HepG2 (cell line): ENCODE measurements around the gene TJP1. TPM values are rescaled to one million over a fixed set of nuclear protein-coding genes. Genes with fewer than 3 reads are reported as not detected.

Source experiments
- ATAC-seq: fragments of 200-7000 bp; cut with Tn5 transposase; 3 replicates; pipeline ENCODE4 v1.9.1; 2020; ENCODE audit warnings: mild to moderate bottlenecking, moderate library complexity
- BruUV-seq: library from RNA; stranded (reverse); fragments of 400-500 nt; replicated peaks from 2 replicates; lab custom pipeline; 2021; lab: Mats Ljungman, UMichigan
- CTCF ChIA-PET: fragments of 300-600 bp; formaldehyde crosslinking; extraction: SDS; loops from one replicate; lab custom pipeline; 2021; ENCODE audit warnings: low total read pairs, inconsistent platforms, low intra/inter-chr PET ratio; lab: Yijun Ruan, JAX
- POLR2A ChIA-PET: fragments of 350-600 bp; sonication (Branson Sonifier 250); formaldehyde crosslinking; loops from one replicate; lab custom pipeline; 2020; ENCODE audit warnings: antibody characterized with exemption, inconsistent platforms; lab: Yijun Ruan, JAX
- DNase-seq: peaks from one replicate; pipeline ENCODE4 v3.0.0-alpha.2; 2015; ENCODE audit warnings: low spot score
- FAIRE-seq: peaks from 3 replicates; lab custom pipeline; 2011; peaks lifted over from hg19 to GRCh38; lab: Jason Lieb, UNC
- H2AFZ ChIP-seq: one replicate; pipeline ENCODE4 v1.6.1; 2011; ENCODE audit warnings: low read length, inconsistent platforms
- H3K27ac ChIP-seq: fragments of 300-600 bp; 3 replicates; pipeline ENCODE4 v1.8.0; 2011; ENCODE audit warnings: mixed run types, mild to moderate bottlenecking, mixed read lengths, low read length, inconsistent platforms; ENCODE audit not compliant: insufficient read depth; ENCODE audit errors: extremely low read length
- H3K27me3 ChIP-seq, 2 experiments: fragments of 200-600 bp in 1 of 2; 2 replicates in 1 of 2; 3 replicates in 1 of 2; pipeline versions ENCODE4 v1.6.0 to v1.8.0; 2011; ENCODE audit warnings: low read length in 2 of 2, mild to moderate bottlenecking in 2 of 2, moderate library complexity in 2 of 2, inconsistent platforms in 1 of 2; ENCODE audit not compliant: insufficient read depth in 2 of 2, control insufficient read depth in 1 of 2
- H3K36me3 ChIP-seq, 2 experiments: fragments of 200-600 bp in 1 of 2; replicated peaks in 1 of 2; 2 replicates in 1 of 2; 3 replicates in 1 of 2; pipeline versions ENCODE4 v1.5.1 to v1.8.0; 2011; ENCODE audit warnings: low read length in 2 of 2, inconsistent platforms in 1 of 2; ENCODE audit not compliant: insufficient read depth in 2 of 2, control insufficient read depth in 1 of 2
- H3K4me1 ChIP-seq: 2 replicates; pipeline ENCODE4 v1.5.1; 2012; ENCODE audit warnings: low read length, inconsistent platforms; ENCODE audit not compliant: insufficient read depth
- H3K4me2 ChIP-seq: 2 replicates; pipeline ENCODE4 v1.6.0; 2011; ENCODE audit warnings: low read depth, low read length, inconsistent platforms
- H3K4me3 ChIP-seq, 3 experiments: fragments of 200-600 bp in 1 of 3; sonication (generic), shearing (Covaris generic) in 1 of 3; replicated peaks in 1 of 3; 2 replicates each; pipeline ENCODE4 v1.5.1; 2011 to 2016; ENCODE audit warnings: low read length in 3 of 3, inconsistent platforms in 2 of 3, low read depth in 2 of 3, mild to moderate bottlenecking in 2 of 3, control low read depth in 1 of 3, mixed read lengths in 1 of 3; ENCODE audit not compliant: insufficient read depth in 1 of 3
- H3K79me2 ChIP-seq: one replicate; pipeline ENCODE4 v1.6.1; 2011; ENCODE audit warnings: low read length, inconsistent platforms; ENCODE audit not compliant: insufficient read depth
- H3K9ac ChIP-seq: 2 replicates; pipeline ENCODE4 v1.6.0; 2011; ENCODE audit warnings: mild to moderate bottlenecking, low read depth, low read length, inconsistent platforms; ENCODE audit not compliant: insufficient read depth
- H3K9me3 ChIP-seq: 2 replicates; pipeline ENCODE4 v1.5.1; 2012; ENCODE audit warnings: mild to moderate bottlenecking, low read length
- H4K20me1 ChIP-seq: 2 replicates; pipeline ENCODE4 v1.6.0; 2011; ENCODE audit warnings: inconsistent platforms, mild to moderate bottlenecking, low read length, moderate library complexity; ENCODE audit not compliant: insufficient read depth
- EHMT2 ChIP-seq: fragments of 200-600 bp; sonication (generic); IDR thresholded peaks from 2 replicates; pipeline ENCODE4 v1.7.0; 2017; ENCODE audit warnings: antibody characterized with exemption, low read depth, low read length, borderline replicate concordance
- KAT2B ChIP-seq: fragments of 150-350 bp; IDR thresholded peaks from 2 replicates; pipeline ENCODE4 v1.6.1; 2014; ENCODE audit warnings: low read depth, low read length, borderline replicate concordance
- ZNF563 ChIP-seq: sonication (generic); formaldehyde crosslinking; IDR thresholded peaks from 2 replicates; pipeline ENCODE4 v1.8.0; 2022; ENCODE audit warnings: mild to moderate bottlenecking, moderate library complexity, missing genetic modification reagents
- in situ Hi-C: cut with HindIII; loops from 2 replicates; pipeline ENCODE4 v1.10.0; 2017; ENCODE audit warnings: low pct_unique_long_range_greater_than_20kb; ENCODE audit not compliant: extremely low pct_ligation_motif_present
- intact Hi-C: fragments of 100-400 bp; cut with micrococcal nuclease; formaldehyde crosslinking; loops from one replicate; pipeline ENCODE4 v1.10.0; 2022; ENCODE audit not compliant: unreplicated experiment
- polyA plus RNA-seq, 8 experiments: library from polyadenylated mRNA; depleted of rRNA in 3 of 8; stranded (reverse) in 7 of 8; unstranded in 1 of 8; fragments of >200 nt; fragmentation: Illumina TruSeq in 4 of 8; extraction: Trizol in 4 of 8; gene quantifications; 2 replicates each; pipeline versions ENCODE4 v1.2.1 to v1.2.3, GENCODE V29; 2011 to 2016; ENCODE audit warnings: low read depth in 4 of 8, missing spikeins in 1 of 8, mixed read lengths in 1 of 8; ENCODE audit not compliant: insufficient read depth in 1 of 8
- total RNA-seq, 5 experiments: library from RNA; depleted of rRNA; stranded (reverse); fragments of >200 nt; fragmentation: Illumina TruSeq; extraction: Trizol; gene quantifications; 2 replicates each; pipeline ENCODE4 v1.2.3, GENCODE V29; 2016; ENCODE audit warnings: low read depth in 1 of 5
- TF ChIP-seq, protein P1 (sequence below): sonication (generic); formaldehyde crosslinking; IDR thresholded peaks from 2 replicates; pipeline ENCODE4 v1.4.0; 2020; ENCODE audit warnings: missing genetic modification reagents
- TF ChIP-seq, protein P2 (sequence below): sonication (generic); formaldehyde crosslinking; IDR thresholded peaks from 2 replicates; pipeline ENCODE4 v1.5.0; 2020; ENCODE audit warnings: mild to moderate bottlenecking, missing genetic modification reagents
- TF ChIP-seq, protein P3 (sequence below): sonication (generic); formaldehyde crosslinking; IDR thresholded peaks from 2 replicates; pipeline ENCODE4 v1.8.1; 2023; ENCODE audit warnings: mild to moderate bottlenecking, inconsistent platforms, moderate library complexity, missing genetic modification reagents, borderline replicate concordance

Gene TJP1
- total and polyA plus RNA-seq, 2 of the 13 experiments (the other 11 are each of a cell fraction or from before 2014, with no cell fraction given) = 25.9 to 27.1 TPM

DNA sequence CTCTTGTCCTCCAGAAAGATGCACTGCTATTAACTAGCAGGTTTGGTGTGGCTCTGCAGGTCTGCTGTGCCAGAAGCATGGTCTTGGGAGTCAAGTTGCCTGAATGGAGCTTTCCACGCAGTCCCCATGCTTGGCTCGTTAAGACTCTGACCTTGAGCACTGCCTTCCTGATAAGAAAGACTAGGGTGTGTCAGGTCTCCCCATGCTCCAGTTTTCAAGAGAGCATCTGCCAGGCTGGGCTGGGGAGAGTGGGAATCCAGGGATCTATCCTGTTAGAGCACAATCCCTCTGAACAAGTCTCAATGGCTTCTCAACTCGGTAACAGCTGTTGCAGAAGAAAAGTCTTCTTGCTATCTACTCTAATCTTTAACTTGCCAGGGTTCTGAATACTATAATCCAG is 98.2 kb downstream of the TJP1 start (continued):
- TF ChIP-seq, protein P1, sequence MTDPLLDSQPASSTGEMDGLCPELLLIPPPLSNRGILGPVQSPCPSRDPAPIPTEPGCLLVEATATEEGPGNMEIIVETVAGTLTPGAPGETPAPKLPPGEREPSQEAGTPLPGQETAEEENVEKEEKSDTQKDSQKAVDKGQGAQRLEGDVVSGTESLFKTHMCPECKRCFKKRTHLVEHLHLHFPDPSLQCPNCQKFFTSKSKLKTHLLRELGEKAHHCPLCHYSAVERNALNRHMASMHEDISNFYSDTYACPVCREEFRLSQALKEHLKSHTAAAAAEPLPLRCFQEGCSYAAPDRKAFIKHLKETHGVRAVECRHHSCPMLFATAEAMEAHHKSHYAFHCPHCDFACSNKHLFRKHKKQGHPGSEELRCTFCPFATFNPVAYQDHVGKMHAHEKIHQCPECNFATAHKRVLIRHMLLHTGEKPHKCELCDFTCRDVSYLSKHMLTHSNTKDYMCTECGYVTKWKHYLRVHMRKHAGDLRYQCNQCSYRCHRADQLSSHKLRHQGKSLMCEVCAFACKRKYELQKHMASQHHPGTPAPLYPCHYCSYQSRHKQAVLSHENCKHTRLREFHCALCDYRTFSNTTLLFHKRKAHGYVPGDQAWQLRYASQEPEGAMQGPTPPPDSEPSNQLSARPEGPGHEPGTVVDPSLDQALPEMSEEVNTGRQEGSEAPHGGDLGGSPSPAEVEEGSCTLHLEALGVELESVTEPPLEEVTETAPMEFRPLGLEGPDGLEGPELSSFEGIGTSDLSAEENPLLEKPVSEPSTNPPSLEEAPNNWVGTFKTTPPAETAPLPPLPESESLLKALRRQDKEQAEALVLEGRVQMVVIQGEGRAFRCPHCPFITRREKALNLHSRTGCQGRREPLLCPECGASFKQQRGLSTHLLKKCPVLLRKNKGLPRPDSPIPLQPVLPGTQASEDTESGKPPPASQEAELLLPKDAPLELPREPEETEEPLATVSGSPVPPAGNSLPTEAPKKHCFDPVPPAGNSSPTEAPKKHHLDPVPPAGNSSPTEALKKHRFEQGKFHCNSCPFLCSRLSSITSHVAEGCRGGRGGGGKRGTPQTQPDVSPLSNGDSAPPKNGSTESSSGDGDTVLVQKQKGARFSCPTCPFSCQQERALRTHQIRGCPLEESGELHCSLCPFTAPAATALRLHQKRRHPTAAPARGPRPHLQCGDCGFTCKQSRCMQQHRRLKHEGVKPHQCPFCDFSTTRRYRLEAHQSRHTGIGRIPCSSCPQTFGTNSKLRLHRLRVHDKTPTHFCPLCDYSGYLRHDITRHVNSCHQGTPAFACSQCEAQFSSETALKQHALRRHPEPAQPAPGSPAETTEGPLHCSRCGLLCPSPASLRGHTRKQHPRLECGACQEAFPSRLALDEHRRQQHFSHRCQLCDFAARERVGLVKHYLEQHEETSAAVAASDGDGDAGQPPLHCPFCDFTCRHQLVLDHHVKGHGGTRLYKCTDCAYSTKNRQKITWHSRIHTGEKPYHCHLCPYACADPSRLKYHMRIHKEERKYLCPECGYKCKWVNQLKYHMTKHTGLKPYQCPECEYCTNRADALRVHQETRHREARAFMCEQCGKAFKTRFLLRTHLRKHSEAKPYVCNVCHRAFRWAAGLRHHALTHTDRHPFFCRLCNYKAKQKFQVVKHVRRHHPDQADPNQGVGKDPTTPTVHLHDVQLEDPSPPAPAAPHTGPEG (CRISPR knock-in tag) = no peak
- TF ChIP-seq, protein P2, sequence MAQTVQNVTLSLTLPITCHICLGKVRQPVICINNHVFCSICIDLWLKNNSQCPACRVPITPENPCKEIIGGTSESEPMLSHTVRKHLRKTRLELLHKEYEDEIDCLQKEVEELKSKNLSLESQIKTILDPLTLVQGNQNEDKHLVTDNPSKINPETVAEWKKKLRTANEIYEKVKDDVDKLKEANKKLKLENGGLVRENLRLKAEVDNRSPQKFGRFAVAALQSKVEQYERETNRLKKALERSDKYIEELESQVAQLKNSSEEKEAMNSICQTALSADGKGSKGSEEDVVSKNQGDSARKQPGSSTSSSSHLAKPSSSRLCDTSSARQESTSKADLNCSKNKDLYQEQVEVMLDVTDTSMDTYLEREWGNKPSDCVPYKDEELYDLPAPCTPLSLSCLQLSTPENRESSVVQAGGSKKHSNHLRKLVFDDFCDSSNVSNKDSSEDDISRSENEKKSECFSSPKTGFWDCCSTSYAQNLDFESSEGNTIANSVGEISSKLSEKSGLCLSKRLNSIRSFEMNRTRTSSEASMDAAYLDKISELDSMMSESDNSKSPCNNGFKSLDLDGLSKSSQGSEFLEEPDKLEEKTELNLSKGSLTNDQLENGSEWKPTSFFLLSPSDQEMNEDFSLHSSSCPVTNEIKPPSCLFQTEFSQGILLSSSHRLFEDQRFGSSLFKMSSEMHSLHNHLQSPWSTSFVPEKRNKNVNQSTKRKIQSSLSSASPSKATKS (CRISPR knock-in tag) = no peak
- no peak for TF ChIP-seq ZNF563 (CRISPR knock-in tag)

DNA sequence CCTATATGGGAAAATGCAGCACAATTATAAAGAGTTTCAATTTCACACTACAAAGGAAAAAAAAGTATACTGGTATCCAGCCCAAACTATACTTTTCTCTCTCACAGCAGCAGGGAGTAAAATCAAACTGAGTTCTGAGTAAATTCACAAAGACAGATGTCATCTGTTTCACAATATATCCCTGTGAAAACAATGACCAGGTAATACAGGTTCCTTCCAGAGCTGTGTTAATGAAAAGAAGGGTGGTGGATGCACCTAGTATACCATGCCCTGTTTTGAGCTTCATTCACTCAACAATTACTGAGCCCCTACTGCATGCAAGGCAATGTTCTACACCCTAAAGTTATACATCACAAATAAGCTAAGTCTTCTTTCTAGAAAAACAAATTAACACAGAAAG is 108.5 kb downstream of the TJP1 start:
- DNase-seq (no peak), ATAC-seq (no peak)
- ChIA-PET CTCF (no interaction called here), POLR2A (no interaction called here)
- BruUV-seq = no TSS peak
- H3K4me1 ChIP-seq = peaks cover 15% of the 10 kb centered on the region
- no peak overlapping the region for H3K27ac ChIP-seq
- H3K9ac ChIP-seq = no peak overlapping the region
- H3K27me3 ChIP-seq = no peaks in the 10 kb centered on the region
- H3K4me3 ChIP-seq = no peak overlapping the region
- no peak for TF ChIP-seq EHMT2
- TF ChIP-seq, protein P3, sequence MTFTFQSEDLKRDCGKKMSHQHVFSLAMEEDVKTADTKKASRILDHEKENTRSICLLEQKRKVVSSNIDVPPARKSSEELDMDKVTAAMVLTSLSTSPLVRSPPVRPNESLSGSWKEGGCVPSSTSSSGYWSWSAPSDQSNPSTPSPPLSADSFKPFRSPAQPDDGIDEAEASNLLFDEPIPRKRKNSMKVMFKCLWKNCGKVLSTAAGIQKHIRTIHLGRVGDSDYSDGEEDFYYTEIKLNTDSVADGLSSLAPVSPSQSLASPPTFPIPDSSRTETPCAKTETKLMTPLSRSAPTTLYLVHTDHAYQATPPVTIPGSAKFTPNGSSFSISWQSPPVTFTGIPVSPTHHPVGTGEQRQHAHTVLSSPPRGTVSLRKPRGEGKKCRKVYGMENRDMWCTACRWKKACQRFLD = no peak
- no peak for TF ChIP-seq KAT2B
- TF ChIP-seq, all 625 proteins: peak for 0
- no peaks in the 10 kb centered on the region for H4K20me1 ChIP-seq
- H3K79me2 ChIP-seq = no peaks in the 10 kb centered on the region
- no peak for FAIRE-seq
- in situ Hi-C loops (no loop called here), intact Hi-C loops (no loop called here)
- H3K9me3 ChIP-seq = no peaks in the 10 kb centered on the region
- H2AFZ ChIP-seq = no peak overlapping the region
- H3K36me3 ChIP-seq = peaks cover 15 to 58% of the 10 kb centered on the region in 2 experiments; a peak in 4 of 5 replicates
- H3K4me2 ChIP-seq = no peak overlapping the region
